Measurements from ENCODE around the gene HSPA12A.
A peak's percentile ranks its signal among the peaks of the same experiment; 100 is the strongest.

Gene HSPA12A

GRCh38 chr10:116756277-116756676 is 13.9 kb upstream of the HSPA12A start:
- H3K4me3 ChIP-seq (ENCODE audit: low read depth, low read length), result no peak overlapping the region
- H3K9me3 ChIP-seq (ENCODE audit: control insufficient read depth, insufficient read depth, low read length), result no peaks in the 10 kb centered on the region
- H3K9ac ChIP-seq (ENCODE audit: low read depth, low read length), result no peak overlapping the region
- H3K4me1 ChIP-seq (ENCODE audit: control insufficient read depth, insufficient read depth, low read length), result no peaks in the 10 kb centered on the region
- H3K36me3 ChIP-seq (ENCODE audit: control insufficient read depth, insufficient read depth, low read length), result no peaks in the 10 kb centered on the region
- no peaks in the 10 kb centered on the region for H3K27me3 ChIP-seq (ENCODE audit: control insufficient read depth, insufficient read depth, low read length)
- no peak overlapping the region for H3K27ac ChIP-seq (ENCODE audit: low read depth, low read length)

DNA sequence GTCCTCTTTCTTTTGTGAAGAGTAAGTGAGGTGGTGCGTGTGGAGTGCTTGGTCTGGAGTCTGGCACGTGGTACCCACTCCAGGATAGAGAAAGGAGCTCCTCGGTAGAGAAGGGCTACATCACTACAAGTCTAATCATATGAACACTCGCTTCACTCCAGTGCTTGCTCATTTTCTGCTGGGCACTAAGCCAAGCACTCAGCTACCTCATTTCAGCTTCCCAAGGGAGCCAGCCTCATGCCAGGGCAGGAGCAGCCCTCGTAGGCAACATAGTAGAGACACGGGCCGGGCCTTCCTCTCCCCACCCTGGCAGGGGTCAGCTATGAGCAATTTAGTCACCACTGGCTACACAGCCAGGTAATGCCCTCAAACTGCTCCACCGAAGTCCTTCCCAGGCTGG is 11.4 kb upstream of the HSPA12A start:
- no peak overlapping the region for H3K9ac ChIP-seq (ENCODE audit: low read depth, low read length)
- no peaks in the 10 kb centered on the region for H3K4me1 ChIP-seq (ENCODE audit: control insufficient read depth, insufficient read depth, low read length)
- H3K36me3 ChIP-seq (ENCODE audit: control insufficient read depth, insufficient read depth, low read length), result no peaks in the 10 kb centered on the region
- no peaks in the 10 kb centered on the region for H3K9me3 ChIP-seq (ENCODE audit: control insufficient read depth, insufficient read depth, low read length)
- H3K27me3 ChIP-seq (ENCODE audit: control insufficient read depth, insufficient read depth, low read length), result no peaks in the 10 kb centered on the region
- H3K4me3 ChIP-seq (ENCODE audit: low read depth, low read length), result no peak overlapping the region
- H3K27ac ChIP-seq (ENCODE audit: low read depth, low read length), result no peak overlapping the region

DNA sequence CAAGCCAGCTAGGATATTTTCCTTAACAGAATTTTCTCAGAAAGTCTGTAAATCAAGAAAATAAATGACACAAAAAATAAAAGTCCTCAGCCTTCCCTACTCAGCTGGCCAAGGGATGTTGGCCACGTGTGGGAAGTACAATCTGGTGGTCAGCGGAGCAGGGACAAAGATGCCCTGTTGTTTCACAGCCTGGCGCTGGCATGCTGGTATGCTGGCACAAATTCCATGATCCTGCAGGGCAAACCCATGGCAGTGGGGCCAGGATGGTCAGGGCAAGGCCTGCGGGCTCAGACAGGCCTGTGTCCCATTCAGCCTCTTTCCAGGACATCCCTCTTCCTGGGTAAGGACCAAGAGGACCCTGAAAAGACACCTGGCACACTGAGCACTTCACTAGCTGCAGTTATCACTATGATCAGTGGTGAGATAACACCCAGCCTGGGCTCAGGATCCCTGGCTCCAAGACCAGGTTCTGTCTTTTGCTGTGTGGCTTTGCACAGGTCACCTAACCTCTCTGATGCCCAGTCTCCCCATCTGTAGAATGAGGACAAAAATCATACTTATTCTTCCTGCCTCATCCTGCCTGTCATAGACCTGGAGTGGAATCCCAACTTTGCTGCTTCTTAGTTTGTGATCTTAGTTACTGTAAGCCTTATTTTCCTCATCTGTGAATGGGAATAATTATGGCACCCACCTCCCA is 10.8 kb upstream of the HSPA12A start:
- Histone ChIP-seq H3K27ac (ENCODE audit: low read depth, low read length) (no peak overlapping the region), H3K4me3 (ENCODE audit: low read depth, low read length) (no peak overlapping the region), H3K4me1 (ENCODE audit: control insufficient read depth, insufficient read depth, low read length) (no peaks in the 10 kb centered on the region), H3K27me3 (ENCODE audit: control insufficient read depth, insufficient read depth, low read length) (no peaks in the 10 kb centered on the region), H3K9ac (ENCODE audit: low read depth, low read length) (no peak overlapping the region), H3K36me3 (ENCODE audit: control insufficient read depth, insufficient read depth, low read length) (no peaks in the 10 kb centered on the region), H3K9me3 (ENCODE audit: control insufficient read depth, insufficient read depth, low read length) (no peaks in the 10 kb centered on the region)

GRCh38 chr10:116752563-116752962 is 10.2 kb upstream of the HSPA12A start:
- Histone ChIP-seq H3K4me1 (ENCODE audit: control insufficient read depth, insufficient read depth, low read length) (no peaks in the 10 kb centered on the region), H3K4me3 (ENCODE audit: low read depth, low read length) (no peak overlapping the region), H3K36me3 (ENCODE audit: control insufficient read depth, insufficient read depth, low read length) (no peaks in the 10 kb centered on the region), H3K9ac (ENCODE audit: low read depth, low read length) (no peak overlapping the region), H3K27ac (ENCODE audit: low read depth, low read length) (no peak overlapping the region), H3K9me3 (ENCODE audit: control insufficient read depth, insufficient read depth, low read length) (no peaks in the 10 kb centered on the region), H3K27me3 (ENCODE audit: control insufficient read depth, insufficient read depth, low read length) (no peaks in the 10 kb centered on the region)

- Histone ChIP-seq H3K36me3 (ENCODE audit: control insufficient read depth, insufficient read depth, low read length) (no peaks in the 10 kb centered on the region), H3K27me3 (ENCODE audit: control insufficient read depth, insufficient read depth, low read length) (peaks cover 24% of the 10 kb centered on the region), H3K4me3 (ENCODE audit: low read depth, low read length) (no peak overlapping the region), H3K4me1 (ENCODE audit: control insufficient read depth, insufficient read depth, low read length) (no peaks in the 10 kb centered on the region), H3K27ac (ENCODE audit: low read depth, low read length) (no peak overlapping the region), H3K9ac (ENCODE audit: low read depth, low read length) (no peak overlapping the region), H3K9me3 (ENCODE audit: control insufficient read depth, insufficient read depth, low read length) (no peaks in the 10 kb centered on the region)
Observed at GRCh38 chr10:116748471-116748870, 6.1 kb upstream of the HSPA12A start.

DNA sequence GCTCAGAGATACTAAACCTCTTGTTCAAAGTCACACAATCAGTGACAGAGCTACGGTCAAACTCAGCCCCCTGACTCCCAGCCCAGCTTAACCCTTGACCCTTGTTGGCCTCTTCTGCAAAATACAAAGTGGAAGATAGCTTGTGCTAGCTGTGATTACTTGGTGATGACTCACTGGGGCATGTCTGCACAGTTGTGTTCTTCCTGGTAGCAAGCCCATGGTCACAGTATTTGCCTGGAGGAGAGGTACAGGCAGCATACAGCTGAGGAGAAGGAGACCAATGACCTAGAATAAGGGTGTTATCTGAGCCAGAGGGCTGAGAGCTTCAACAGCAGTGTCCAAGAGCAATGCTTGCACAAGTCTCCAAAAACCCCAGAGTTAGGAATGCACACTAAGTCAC is 5.7 kb upstream of the HSPA12A start:
- H3K4me1 ChIP-seq (ENCODE audit: control insufficient read depth, insufficient read depth, low read length), result no peaks in the 10 kb centered on the region
- no peaks in the 10 kb centered on the region for H3K36me3 ChIP-seq (ENCODE audit: control insufficient read depth, insufficient read depth, low read length)
- H3K4me3 ChIP-seq (ENCODE audit: low read depth, low read length), result no peak overlapping the region
- H3K9ac ChIP-seq (ENCODE audit: low read depth, low read length), result no peak overlapping the region
- no peak overlapping the region for H3K27ac ChIP-seq (ENCODE audit: low read depth, low read length)
- H3K9me3 ChIP-seq (ENCODE audit: control insufficient read depth, insufficient read depth, low read length), result no peaks in the 10 kb centered on the region
- H3K27me3 ChIP-seq (ENCODE audit: control insufficient read depth, insufficient read depth, low read length), result peaks cover 28% of the 10 kb centered on the region

DNA sequence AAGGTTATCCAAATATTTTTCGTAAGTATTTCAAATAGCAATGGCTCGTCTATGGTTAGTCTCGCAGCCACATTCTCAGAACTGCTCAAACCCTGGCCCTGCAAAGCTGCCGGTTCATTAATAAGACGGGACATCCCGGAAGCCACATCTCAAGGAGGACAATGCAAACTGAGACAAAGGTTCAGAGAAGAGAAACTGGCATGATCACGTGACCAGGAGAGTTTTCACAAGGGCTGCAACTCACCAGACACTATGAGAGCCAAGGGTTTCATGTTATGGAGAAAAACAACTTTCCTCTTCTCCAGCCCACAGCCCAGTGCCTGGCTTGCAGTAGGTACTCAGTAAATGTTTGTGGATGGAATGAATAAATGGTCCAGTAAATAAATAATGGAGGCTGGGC is 5.0 kb upstream of the HSPA12A start:
- Histone ChIP-seq H3K36me3 (ENCODE audit: control insufficient read depth, insufficient read depth, low read length) (no peaks in the 10 kb centered on the region), H3K9me3 (ENCODE audit: control insufficient read depth, insufficient read depth, low read length) (no peaks in the 10 kb centered on the region), H3K4me3 (ENCODE audit: low read depth, low read length) (no peak overlapping the region), H3K9ac (ENCODE audit: low read depth, low read length) (no peak overlapping the region), H3K27me3 (ENCODE audit: control insufficient read depth, insufficient read depth, low read length) (peaks cover 29% of the 10 kb centered on the region), H3K27ac (ENCODE audit: low read depth, low read length) (no peak overlapping the region), H3K4me1 (ENCODE audit: control insufficient read depth, insufficient read depth, low read length) (no peaks in the 10 kb centered on the region)

DNA sequence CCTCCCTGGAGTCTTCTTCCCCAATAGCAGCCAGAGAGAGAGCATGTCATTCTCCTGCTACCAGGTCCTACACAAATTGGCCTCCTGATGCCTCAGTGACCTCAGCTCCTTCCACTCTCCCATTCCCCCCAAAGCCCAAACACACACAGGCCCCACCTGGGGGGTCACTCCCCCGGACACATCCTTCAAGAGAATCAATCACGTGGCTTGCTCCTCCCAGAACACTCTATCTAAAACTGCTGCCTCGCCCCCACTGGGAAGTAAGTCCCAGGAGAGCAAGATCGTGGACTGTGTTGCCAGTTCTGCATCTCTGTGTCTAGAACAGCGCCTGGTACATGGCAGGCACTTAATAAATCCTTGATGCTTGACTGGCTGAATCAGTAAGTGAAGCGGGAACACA is 2.5 kb upstream of the HSPA12A start:
- Histone ChIP-seq H3K27me3 (ENCODE audit: control insufficient read depth, insufficient read depth, low read length) (peaks cover 54% of the 10 kb centered on the region), H3K4me3 (ENCODE audit: low read depth, low read length) (no peak overlapping the region), H3K4me1 (ENCODE audit: control insufficient read depth, insufficient read depth, low read length) (no peaks in the 10 kb centered on the region)

DNA sequence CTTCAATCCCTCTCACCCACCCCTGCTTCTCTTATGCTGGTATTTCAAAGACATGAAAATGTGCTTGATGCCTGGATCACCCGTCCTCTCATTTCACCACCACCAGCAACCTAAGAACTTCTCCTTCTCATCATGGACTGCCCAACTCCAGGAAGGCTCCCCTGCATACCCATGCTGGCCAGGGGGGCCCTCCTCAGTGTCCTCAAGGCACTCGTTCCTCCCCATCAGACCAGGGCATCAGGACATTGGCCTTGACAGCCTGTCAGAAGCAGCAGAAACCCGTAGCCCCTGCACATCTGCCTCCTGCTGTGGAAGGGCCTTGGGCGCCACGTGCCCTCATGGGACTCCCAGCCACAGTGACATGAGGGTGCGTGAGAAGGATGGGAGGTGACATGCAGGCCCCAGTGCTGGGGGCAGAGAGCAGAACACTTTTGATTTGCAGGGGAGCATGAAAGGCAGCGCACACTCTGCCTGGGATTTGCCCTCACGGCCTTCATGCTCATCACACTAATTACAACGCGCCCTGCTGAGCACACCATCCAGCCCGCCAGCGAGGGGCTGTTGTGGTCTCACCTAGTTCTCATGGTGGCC is 1.9 kb upstream of the HSPA12A start:
- peaks cover 59% of the 10 kb centered on the region for H3K27me3 ChIP-seq (ENCODE audit: control insufficient read depth, insufficient read depth, low read length)
- no peaks in the 10 kb centered on the region for H3K36me3 ChIP-seq (ENCODE audit: control insufficient read depth, insufficient read depth, low read length)
- H3K4me3 ChIP-seq (ENCODE audit: low read depth, low read length), result no peak overlapping the region
- H3K9me3 ChIP-seq (ENCODE audit: control insufficient read depth, insufficient read depth, low read length), result no peaks in the 10 kb centered on the region
- no peaks in the 10 kb centered on the region for H3K4me1 ChIP-seq (ENCODE audit: control insufficient read depth, insufficient read depth, low read length)
- no peak overlapping the region for H3K9ac ChIP-seq (ENCODE audit: low read depth, low read length)
- no peak overlapping the region for H3K27ac ChIP-seq (ENCODE audit: low read depth, low read length)

More for the DNA sequence above, 2.5 kb upstream of the HSPA12A start:
- no peak overlapping the region for H3K9ac ChIP-seq (ENCODE audit: low read depth, low read length)
- no peak overlapping the region for H3K27ac ChIP-seq (ENCODE audit: low read depth, low read length)
- no peaks in the 10 kb centered on the region for H3K36me3 ChIP-seq (ENCODE audit: control insufficient read depth, insufficient read depth, low read length)
- H3K9me3 ChIP-seq (ENCODE audit: control insufficient read depth, insufficient read depth, low read length), result no peaks in the 10 kb centered on the region

DNA sequence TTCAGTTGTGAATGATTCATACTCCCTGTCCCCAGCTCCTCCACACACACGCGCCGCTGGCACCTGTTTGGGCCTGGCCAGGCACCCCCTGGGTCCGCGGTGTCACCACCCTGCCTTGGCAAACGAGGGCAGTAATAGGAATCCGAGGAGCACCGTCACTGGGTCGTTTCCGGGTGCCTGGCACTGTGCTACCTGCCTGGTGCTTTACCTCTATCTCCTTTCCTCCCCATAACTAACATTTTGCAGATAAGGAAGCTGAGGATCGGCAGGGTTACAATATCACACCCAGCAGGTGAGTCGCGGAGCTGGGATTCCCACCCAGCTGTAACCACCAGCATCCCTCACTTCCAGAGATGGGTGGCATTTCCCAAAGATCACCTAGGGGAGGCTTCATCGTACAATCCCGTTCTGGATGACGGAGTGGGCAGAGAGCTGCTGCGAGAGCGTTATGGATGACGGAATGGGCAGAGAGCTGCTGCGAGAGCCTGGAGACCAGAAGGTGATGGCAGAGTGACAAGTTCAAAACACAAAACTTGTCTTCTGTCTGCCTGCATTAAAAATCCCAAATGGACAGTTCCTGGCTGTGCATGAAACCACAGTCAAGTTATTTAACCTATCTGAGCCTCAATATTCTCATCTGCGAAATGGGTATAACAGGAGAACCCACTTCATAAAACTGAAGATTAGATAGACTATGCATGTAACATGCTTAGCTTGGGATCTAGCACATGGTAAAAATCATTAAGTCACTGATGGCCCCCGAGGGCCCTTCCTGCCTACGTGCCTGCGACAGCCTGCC is 1.1 kb upstream of the HSPA12A start:
- H3K9me3 ChIP-seq (ENCODE audit: control insufficient read depth, insufficient read depth, low read length), result no peaks in the 10 kb centered on the region
- H3K4me3 ChIP-seq (ENCODE audit: low read depth, low read length), result peak overlapping the region; percentile 72
- H3K27ac ChIP-seq (ENCODE audit: low read depth, low read length), result no peak overlapping the region
- H3K9ac ChIP-seq (ENCODE audit: low read depth, low read length), result no peak overlapping the region
- H3K36me3 ChIP-seq (ENCODE audit: control insufficient read depth, insufficient read depth, low read length), result no peaks in the 10 kb centered on the region
- no peaks in the 10 kb centered on the region for H3K4me1 ChIP-seq (ENCODE audit: control insufficient read depth, insufficient read depth, low read length)
- peaks cover 61% of the 10 kb centered on the region for H3K27me3 ChIP-seq (ENCODE audit: control insufficient read depth, insufficient read depth, low read length)
